ENCODE measurements around the gene CD99. TPM values are rescaled to one million over a fixed set of nuclear protein-coding genes. Genes with fewer than 3 reads are reported as not detected.
"Not testable (repeated sequence)": the region's sequence is repeated elsewhere in the genome, so short reads cannot be mapped to it uniquely, and the experiment has no call there.

CD99 gene
- polyA plus RNA-seq, 1 donor (not counting 4 experiments of a cell fraction or from before 2014, with no cell fraction given), result 74.4 TPM

DNA sequence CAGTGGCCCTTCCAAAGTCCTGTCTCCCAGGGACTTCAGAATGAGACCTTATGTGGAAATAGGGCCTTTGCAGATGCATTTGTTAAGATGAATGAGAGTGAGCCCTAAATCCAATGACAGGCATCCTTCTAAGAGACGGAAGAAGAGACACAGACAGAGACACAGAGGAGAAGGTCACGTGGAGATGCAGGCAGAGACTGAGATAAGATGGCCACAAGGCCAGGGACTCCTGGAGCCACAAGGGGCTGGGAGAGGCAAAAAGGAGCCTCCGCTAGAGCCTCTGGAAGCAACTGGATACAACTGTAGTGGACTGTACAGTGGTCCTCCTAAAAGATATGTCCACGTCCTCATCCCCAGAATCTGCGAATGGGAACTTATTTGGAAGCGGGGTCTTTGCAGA, 19.0 kb upstream of the CD99 start:
- FAIRE-seq, result no peak
- no peak for TF ChIP-seq EZH2 (IDR thresholded peaks at IDR 0.05; ENCODE audit: low read length)
- TF ChIP-seq, protein P1, sequence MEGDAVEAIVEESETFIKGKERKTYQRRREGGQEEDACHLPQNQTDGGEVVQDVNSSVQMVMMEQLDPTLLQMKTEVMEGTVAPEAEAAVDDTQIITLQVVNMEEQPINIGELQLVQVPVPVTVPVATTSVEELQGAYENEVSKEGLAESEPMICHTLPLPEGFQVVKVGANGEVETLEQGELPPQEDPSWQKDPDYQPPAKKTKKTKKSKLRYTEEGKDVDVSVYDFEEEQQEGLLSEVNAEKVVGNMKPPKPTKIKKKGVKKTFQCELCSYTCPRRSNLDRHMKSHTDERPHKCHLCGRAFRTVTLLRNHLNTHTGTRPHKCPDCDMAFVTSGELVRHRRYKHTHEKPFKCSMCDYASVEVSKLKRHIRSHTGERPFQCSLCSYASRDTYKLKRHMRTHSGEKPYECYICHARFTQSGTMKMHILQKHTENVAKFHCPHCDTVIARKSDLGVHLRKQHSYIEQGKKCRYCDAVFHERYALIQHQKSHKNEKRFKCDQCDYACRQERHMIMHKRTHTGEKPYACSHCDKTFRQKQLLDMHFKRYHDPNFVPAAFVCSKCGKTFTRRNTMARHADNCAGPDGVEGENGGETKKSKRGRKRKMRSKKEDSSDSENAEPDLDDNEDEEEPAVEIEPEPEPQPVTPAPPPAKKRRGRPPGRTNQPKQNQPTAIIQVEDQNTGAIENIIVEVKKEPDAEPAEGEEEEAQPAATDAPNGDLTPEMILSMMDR (optimal IDR thresholded peaks at IDR 0.05 in 1 of 3, IDR thresholded peaks at IDR 0.05 in 1 of 3, conservative IDR thresholded peaks at IDR 0.05 in 1 of 3; ENCODE audit: extremely low read depth in 1 of 3, insufficient read depth in 2 of 3, low read length in 3 of 3), result no peak
- dilution Hi-C loops (cut with MboI; ENCODE audit: extremely low pct_ligation_motif_present, low sequenced_read_pairs), result no loop called here

GRCh38 chrX:2673611-2674010, 17.5 kb upstream of the CD99 start:
- H3K9me3 ChIP-seq (ENCODE audit: control insufficient read depth, low read depth, low read length), result no peaks in the 10 kb centered on the region
- DNase-seq (ENCODE audit: low read depth, low spot score) (no peak), FAIRE-seq (no peak)
- no peaks in the 10 kb centered on the region for H3K9me1 ChIP-seq (ENCODE audit: control insufficient read depth, extremely low read depth, insufficient read depth, low read length)
- H2AFZ ChIP-seq (ENCODE audit: control insufficient read depth, low read length), result no peak overlapping the region
- H3K27ac ChIP-seq (ENCODE audit: control insufficient read depth, insufficient read depth, low read length), result no peak overlapping the region
- H3K36me3 ChIP-seq (ENCODE audit: control insufficient read depth in 2 of 2, extremely low read depth in 1 of 2, insufficient read depth in 2 of 2, low read length in 2 of 2), result no peaks in the 10 kb centered on the region
- peaks cover 6% of the 10 kb centered on the region for H3K4me1 ChIP-seq (ENCODE audit: control insufficient read depth, extremely low read depth, insufficient read depth, low read length)
- no peak overlapping the region for H3K9ac ChIP-seq (ENCODE audit: control insufficient read depth, extremely low read depth, insufficient read depth, low read length)
- no peaks in the 10 kb centered on the region for H3K27me3 ChIP-seq (ENCODE audit: control insufficient read depth, extremely low read depth, insufficient read depth, low read length)
- no peaks in the 10 kb centered on the region for H4K20me1 ChIP-seq (ENCODE audit: control insufficient read depth, extremely low read depth, insufficient read depth, low read length)
- no peak overlapping the region for H3K4me3 ChIP-seq (ENCODE audit: control insufficient read depth in 2 of 3, extremely low read depth in 1 of 3, insufficient read depth in 2 of 3, low read depth in 1 of 3, low read length in 3 of 3)
- dilution Hi-C loops (cut with MboI; ENCODE audit: extremely low pct_ligation_motif_present, low sequenced_read_pairs), result no loop called here
- H3K79me2 ChIP-seq (ENCODE audit: control insufficient read depth, insufficient read depth, low read length), result no peaks in the 10 kb centered on the region
- H3K4me2 ChIP-seq (ENCODE audit: control insufficient read depth, extremely low read depth, insufficient read depth, low read depth, low read length), result no peak overlapping the region
- TF ChIP-seq EZH2 (IDR thresholded peaks at IDR 0.05; ENCODE audit: low read length), result no peak
- TF ChIP-seq, protein P1 (optimal IDR thresholded peaks at IDR 0.05 in 1 of 3, IDR thresholded peaks at IDR 0.05 in 1 of 3, conservative IDR thresholded peaks at IDR 0.05 in 1 of 3; ENCODE audit: extremely low read depth in 1 of 3, insufficient read depth in 2 of 3, low read length in 3 of 3), result no peak

More for the DNA sequence above, 19.0 kb upstream of the CD99 start:
- H4K20me1 ChIP-seq (ENCODE audit: control insufficient read depth, extremely low read depth, insufficient read depth, low read length), result no peaks in the 10 kb centered on the region
- no peak overlapping the region for H2AFZ ChIP-seq (ENCODE audit: control insufficient read depth, low read length)
- H3K4me1 ChIP-seq (ENCODE audit: control insufficient read depth, extremely low read depth, insufficient read depth, low read length), result no peaks in the 10 kb centered on the region
- no peaks in the 10 kb centered on the region for H3K9me3 ChIP-seq (ENCODE audit: control insufficient read depth, low read depth, low read length)
- H3K9ac ChIP-seq (ENCODE audit: control insufficient read depth, extremely low read depth, insufficient read depth, low read length), result no peak overlapping the region
- no peaks in the 10 kb centered on the region for H3K79me2 ChIP-seq (ENCODE audit: control insufficient read depth, insufficient read depth, low read length)
- no peaks in the 10 kb centered on the region for H3K27me3 ChIP-seq (ENCODE audit: control insufficient read depth, extremely low read depth, insufficient read depth, low read length)
- H3K36me3 ChIP-seq (ENCODE audit: control insufficient read depth in 2 of 2, extremely low read depth in 1 of 2, insufficient read depth in 2 of 2, low read length in 2 of 2), result no peaks in the 10 kb centered on the region
- H3K4me3 ChIP-seq (ENCODE audit: control insufficient read depth in 2 of 3, extremely low read depth in 1 of 3, insufficient read depth in 2 of 3, low read depth in 1 of 3, low read length in 3 of 3), result no peak overlapping the region
- DNase-seq (ENCODE audit: low read depth, low spot score), result no peak
- H3K4me2 ChIP-seq (ENCODE audit: control insufficient read depth, extremely low read depth, insufficient read depth, low read depth, low read length), result no peak overlapping the region
- H3K9me1 ChIP-seq (ENCODE audit: control insufficient read depth, extremely low read depth, insufficient read depth, low read length), result no peaks in the 10 kb centered on the region
- H3K27ac ChIP-seq (ENCODE audit: control insufficient read depth, insufficient read depth, low read length), result no peak overlapping the region

DNA sequence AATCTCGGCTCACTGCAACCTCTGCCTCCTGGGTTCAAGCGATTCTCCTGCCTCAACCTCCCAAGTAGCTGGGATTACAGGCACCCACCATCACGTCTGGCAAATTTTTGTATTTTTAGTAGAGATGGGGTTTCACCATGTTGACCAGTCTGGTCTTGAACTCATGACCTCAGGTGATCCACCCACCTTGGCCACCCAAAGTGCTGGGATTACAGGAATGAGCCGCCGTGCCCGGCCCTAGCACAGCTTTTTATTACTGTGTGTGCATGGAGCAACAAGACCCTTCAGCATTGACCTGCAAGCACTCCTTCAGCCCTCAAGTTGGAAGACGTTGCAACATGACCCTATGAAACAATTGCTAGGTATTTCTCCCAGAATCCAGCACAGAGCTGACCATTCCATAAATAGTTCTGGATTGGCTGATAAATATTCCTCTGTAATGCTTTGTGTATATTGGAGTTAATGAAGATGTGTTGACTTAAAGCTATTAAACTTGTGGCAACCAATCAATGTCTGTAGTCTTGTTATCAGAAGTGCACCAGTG, 15.4 kb upstream of the CD99 start:
- H4K20me1 ChIP-seq (ENCODE audit: control insufficient read depth, extremely low read depth, insufficient read depth, low read length); H3K27ac ChIP-seq (ENCODE audit: control insufficient read depth, insufficient read depth, low read length); DNase-seq (ENCODE audit: low read depth, low spot score); FAIRE-seq; dilution Hi-C loops (cut with MboI; ENCODE audit: extremely low pct_ligation_motif_present, low sequenced_read_pairs); H3K79me2 ChIP-seq (ENCODE audit: control insufficient read depth, insufficient read depth, low read length); H3K27me3 ChIP-seq (ENCODE audit: control insufficient read depth, extremely low read depth, insufficient read depth, low read length); H2AFZ ChIP-seq (ENCODE audit: control insufficient read depth, low read length); H3K36me3 ChIP-seq (ENCODE audit: control insufficient read depth in 2 of 2, extremely low read depth in 1 of 2, insufficient read depth in 2 of 2, low read length in 2 of 2); H3K4me3 ChIP-seq (ENCODE audit: control insufficient read depth in 2 of 3, extremely low read depth in 1 of 3, insufficient read depth in 2 of 3, low read depth in 1 of 3, low read length in 3 of 3); H3K4me2 ChIP-seq (ENCODE audit: control insufficient read depth, extremely low read depth, insufficient read depth, low read depth, low read length); H3K9me1 ChIP-seq (ENCODE audit: control insufficient read depth, extremely low read depth, insufficient read depth, low read length); H3K9ac ChIP-seq (ENCODE audit: control insufficient read depth, extremely low read depth, insufficient read depth, low read length); H3K9me3 ChIP-seq (ENCODE audit: control insufficient read depth, low read depth, low read length); H3K4me1 ChIP-seq (ENCODE audit: control insufficient read depth, extremely low read depth, insufficient read depth, low read length): not testable (repeated sequence)
